Thoracic aorta (tissue), 2 donors: Measurements from ENCODE around the gene FAM120A. TPM values are rescaled to one million over a fixed set of nuclear protein-coding genes. Genes with fewer than 3 reads are reported as not detected.

Experiments used
- ATAC-seq: fragments of 150-250 bp; one replicate; pipeline ENCODE4 v1.8.0; 2017; ENCODE audit warnings: low read depth; ENCODE audit not compliant: insufficient number of reproducible peaks, low FRiP score
- DNase-seq: peaks from one replicate; pipeline ENCODE4 v3.0.0-alpha.2; 2020; ENCODE audit warnings: low spot score
- H3K27ac ChIP-seq, 2 donors: fragments of 200-600 bp; sonication (generic); 1 replicate in 1 of 2; 2 replicates in 1 of 2; pipeline ENCODE4 v1.5.1; 2016; ENCODE audit warnings: mild to moderate bottlenecking in 2 of 2, moderate library complexity in 2 of 2
- H3K27me3 ChIP-seq: fragments of 200-600 bp; sonication (generic); replicated peaks from 2 replicates; pipeline ENCODE4 v1.6.0; 2016; ENCODE audit warnings: mild to moderate bottlenecking; ENCODE audit not compliant: insufficient read depth
- H3K36me3 ChIP-seq: fragments of 200-600 bp; sonication (generic); one replicate; pipeline ENCODE4 v1.5.1; 2016
- H3K4me1 ChIP-seq, 2 donors: fragments of 200-600 bp; sonication (generic); 1 replicate in 1 of 2; 2 replicates in 1 of 2; pipeline versions ENCODE4 v1.5.1 to v1.6.0; 2016; ENCODE audit warnings: low read depth in 2 of 2, mild to moderate bottlenecking in 1 of 2; ENCODE audit not compliant: control insufficient read depth in 1 of 2
- H3K4me3 ChIP-seq: fragments of 200-600 bp; sonication (generic); 2 replicates; pipeline ENCODE4 v1.5.1; 2016; ENCODE audit warnings: mild to moderate bottlenecking
- H3K9me3 ChIP-seq: fragments of 200-600 bp; sonication (generic); 2 replicates; pipeline ENCODE4 v1.5.1; 2016
- total RNA-seq, 2 donors: library from RNA; depleted of rRNA; stranded (reverse); fragments of >200 nt; gene quantifications; one replicate each; pipeline versions ENCODE4 v1.1.0 to v1.2.3, GENCODE V29; 2016
- TF ChIP-seq, protein P1 (sequence below): fragments of 200-600 bp; sonication (generic); IDR thresholded peaks from one replicate; pipeline ENCODE4 v1.5.1; 2019; ENCODE audit warnings: antibody characterized with exemption

FAM120A gene
- total RNA-seq, 2 donors from 2014 or later, result 65.3 to 87.8 TPM

DNA sequence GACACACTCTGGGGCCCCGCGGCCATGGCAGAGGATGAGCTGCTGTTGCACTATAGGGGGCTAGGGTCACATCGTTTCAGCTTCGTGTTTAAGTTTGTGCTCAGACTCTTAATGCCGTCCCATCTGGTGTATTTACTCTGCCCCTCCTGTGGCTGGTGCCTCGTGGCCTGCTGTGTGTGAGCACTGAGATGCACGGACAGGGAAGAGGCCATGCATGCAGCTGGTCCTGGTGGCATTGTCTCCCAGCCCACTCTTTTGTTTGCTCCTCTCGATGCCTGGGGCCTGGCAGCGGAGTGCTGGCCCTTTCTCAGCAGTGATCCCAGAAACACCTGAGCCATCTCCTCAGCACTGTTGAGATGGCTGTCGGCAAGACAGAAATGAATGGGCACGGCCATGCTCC lies 94.9 kb downstream of the FAM120A start:
- Histone ChIP-seq H3K27me3 (no peaks in the 10 kb centered on the region), H3K27ac (no peak overlapping the region), H3K4me3 (no peak overlapping the region), H3K9me3 (no peaks in the 10 kb centered on the region), H3K36me3 (peaks cover 18% of the 10 kb centered on the region), H3K4me1 (peaks cover 0 to 14% of the 10 kb centered on the region in 2 donors)
- TF ChIP-seq, protein P1, sequence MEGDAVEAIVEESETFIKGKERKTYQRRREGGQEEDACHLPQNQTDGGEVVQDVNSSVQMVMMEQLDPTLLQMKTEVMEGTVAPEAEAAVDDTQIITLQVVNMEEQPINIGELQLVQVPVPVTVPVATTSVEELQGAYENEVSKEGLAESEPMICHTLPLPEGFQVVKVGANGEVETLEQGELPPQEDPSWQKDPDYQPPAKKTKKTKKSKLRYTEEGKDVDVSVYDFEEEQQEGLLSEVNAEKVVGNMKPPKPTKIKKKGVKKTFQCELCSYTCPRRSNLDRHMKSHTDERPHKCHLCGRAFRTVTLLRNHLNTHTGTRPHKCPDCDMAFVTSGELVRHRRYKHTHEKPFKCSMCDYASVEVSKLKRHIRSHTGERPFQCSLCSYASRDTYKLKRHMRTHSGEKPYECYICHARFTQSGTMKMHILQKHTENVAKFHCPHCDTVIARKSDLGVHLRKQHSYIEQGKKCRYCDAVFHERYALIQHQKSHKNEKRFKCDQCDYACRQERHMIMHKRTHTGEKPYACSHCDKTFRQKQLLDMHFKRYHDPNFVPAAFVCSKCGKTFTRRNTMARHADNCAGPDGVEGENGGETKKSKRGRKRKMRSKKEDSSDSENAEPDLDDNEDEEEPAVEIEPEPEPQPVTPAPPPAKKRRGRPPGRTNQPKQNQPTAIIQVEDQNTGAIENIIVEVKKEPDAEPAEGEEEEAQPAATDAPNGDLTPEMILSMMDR, result no peak
- DNase-seq, result no peak
- ATAC-seq, result no peak

DNA sequence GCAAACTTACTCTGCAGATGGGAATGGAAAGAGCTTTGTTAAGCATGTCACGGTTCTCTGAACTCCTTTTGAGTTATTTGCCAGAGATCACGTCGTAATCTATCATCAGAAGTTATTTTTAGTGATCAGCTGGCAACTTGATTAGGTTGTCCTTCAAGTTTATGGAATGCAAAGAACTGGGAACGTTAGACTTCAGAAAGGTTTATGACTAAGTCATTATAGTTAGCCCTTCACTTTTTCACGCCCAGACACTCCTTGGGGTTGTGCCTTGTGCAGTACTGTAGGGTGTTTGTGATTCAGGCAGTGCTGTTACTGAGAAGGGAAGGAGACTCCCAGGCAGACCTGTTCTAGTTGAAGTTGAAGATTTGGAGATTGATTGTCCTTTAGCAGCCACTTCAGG lies 98.1 kb downstream of the FAM120A start:
- H3K4me1 ChIP-seq, result no peaks in the 10 kb centered on the region
- no peak overlapping the region for H3K27ac ChIP-seq
- ATAC-seq, result no peak
- no peaks in the 10 kb centered on the region for H3K9me3 ChIP-seq
- TF ChIP-seq, protein P1, result no peak
- DNase-seq, result no peak
- peaks cover 19% of the 10 kb centered on the region for H3K36me3 ChIP-seq
- no peak overlapping the region for H3K4me3 ChIP-seq
- no peaks in the 10 kb centered on the region for H3K27me3 ChIP-seq

DNA sequence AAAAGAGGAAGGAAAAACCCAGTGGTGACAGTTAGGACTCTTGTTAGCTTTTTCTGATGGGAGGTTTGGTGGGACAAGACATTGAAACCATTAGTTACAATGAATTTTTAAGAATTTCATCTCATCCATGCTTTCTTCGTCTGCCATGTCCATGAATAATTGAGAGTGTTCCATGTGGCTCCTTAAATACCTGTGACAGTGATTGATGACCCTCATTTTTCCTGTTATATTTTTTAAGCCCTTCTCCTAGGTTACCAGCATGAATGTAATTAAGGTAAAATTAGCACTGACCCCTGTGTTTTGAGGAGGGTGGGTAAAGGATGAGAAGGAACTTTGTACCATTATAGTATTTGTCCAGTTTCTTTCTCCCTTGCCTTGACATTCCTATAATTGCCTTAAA lies 101.4 kb downstream of the FAM120A start:
- no peak for ATAC-seq
- Histone ChIP-seq H3K27ac (no peak overlapping the region), H3K4me1 (no peaks in the 10 kb centered on the region), H3K4me3 (no peak overlapping the region), H3K36me3 (peaks cover 17% of the 10 kb centered on the region), H3K9me3 (no peaks in the 10 kb centered on the region), H3K27me3 (no peaks in the 10 kb centered on the region)
- TF ChIP-seq, protein P1, result no peak
- no peak for DNase-seq

DNA sequence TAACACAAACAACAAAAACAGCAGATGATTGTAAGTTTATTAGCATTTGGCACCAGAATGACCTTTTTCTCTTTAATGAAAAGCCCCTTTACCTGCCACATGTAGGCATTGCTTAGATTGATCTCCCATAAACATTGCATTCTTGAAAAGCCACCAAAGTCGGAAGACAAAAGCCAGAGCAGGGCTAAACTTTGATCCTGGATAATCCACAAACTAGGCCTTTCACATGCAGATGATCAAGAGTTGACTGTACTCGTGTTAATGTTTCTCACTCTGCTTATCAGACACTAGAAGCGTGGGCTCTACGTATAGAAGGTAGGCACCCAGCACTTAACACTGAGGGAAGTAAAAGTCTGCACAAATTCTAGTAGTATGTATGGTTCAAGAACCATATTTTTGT lies 103.9 kb downstream of the FAM120A start:
- Histone ChIP-seq H3K27me3 (no peaks in the 10 kb centered on the region), H3K4me3 (no peak overlapping the region), H3K36me3 (peaks cover 36% of the 10 kb centered on the region), H3K27ac (no peak overlapping the region), H3K9me3 (no peaks in the 10 kb centered on the region), H3K4me1 (no peaks in the 10 kb centered on the region)
- TF ChIP-seq, protein P1, result no peak
- no peak for DNase-seq
- ATAC-seq, result no peak

DNA sequence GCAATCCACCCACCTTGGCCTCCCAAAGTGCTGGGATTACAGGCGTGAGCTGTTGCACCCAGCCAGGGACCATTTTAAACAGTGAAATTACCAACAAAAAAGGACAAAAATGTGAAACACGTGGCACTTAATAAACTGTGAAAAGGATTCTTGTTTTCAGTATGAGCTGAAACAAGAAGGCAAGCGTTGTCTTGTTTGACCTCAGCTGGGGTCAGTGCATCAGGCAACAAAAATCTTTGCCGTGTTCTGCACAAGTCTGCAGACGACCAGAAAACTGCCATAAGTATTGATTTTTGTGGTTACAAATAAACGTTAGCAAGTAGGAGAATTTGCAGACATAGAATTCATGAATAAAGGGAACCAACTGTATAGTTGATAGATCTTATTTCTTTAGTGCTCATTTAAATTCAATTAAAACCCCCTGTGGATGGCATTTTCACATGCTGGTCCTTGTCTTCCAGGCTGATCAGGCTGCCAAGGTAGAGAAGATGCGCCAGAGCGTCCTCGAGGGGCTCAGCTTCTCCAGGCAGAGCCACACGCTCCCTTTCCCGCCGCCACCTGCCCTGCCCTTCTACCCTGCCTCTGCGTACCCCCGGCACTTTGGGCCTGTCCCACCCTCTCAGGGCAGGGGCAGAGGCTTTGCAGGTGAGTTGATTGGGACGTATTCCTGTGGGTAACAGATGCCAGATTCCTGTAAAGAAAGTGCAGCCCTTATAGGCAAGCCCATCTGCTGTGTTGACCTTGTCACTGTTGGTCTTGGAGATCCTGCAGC lies 106.1 kb downstream of the FAM120A start:
- TF ChIP-seq, protein P1, result no peak
- ATAC-seq, result no peak
- no peak for DNase-seq

More for the DNA sequence above, 106.1 kb downstream of the FAM120A start:
- no peaks in the 10 kb centered on the region for H3K4me1 ChIP-seq
- H3K27me3 ChIP-seq, result no peaks in the 10 kb centered on the region
- H3K9me3 ChIP-seq, result no peaks in the 10 kb centered on the region
- peaks cover 33% of the 10 kb centered on the region for H3K36me3 ChIP-seq
- H3K27ac ChIP-seq, result no peak overlapping the region
- no peak overlapping the region for H3K4me3 ChIP-seq
